Activated CD4-positive, CD25-positive, alpha-beta regulatory T cell treated with anti-CD3 and anti-CD28 coated beads, Interleukin-2, amount 50 U/mL, for 16 hours (primary cell): ENCODE results near the gene BCAS3.
"Not testable (repeated sequence)": the region's sequence is repeated elsewhere in the genome, so short reads cannot be mapped to it uniquely, and the experiment has no call there.

ENCODE experiments used
- DNase-seq: peaks from one replicate; pipeline ENCODE4 v3.0.0-alpha.2; 2020; ENCODE audit warnings: low read depth, low spot score

The BCAS3 gene

DNA sequence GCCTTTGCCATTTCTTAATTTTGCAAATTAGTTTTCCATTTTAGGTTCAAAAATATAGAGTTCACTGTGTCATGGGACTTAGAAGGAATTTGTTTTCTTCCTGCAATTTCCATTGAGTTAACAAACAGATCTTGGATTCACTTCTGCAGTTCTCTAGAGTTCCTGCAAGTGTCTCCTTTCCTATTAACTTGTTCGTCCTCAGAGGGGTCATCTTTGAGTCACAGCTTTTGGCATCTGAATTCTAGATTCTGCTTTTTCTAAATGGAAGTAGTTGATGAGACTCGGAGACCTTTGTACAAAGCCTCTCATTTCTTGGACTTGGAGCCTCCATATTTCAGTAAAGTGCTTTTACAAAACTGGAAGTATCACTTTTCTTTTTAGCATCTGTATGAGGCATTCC, 323.3 kb downstream of the BCAS3 start:
- no peak for DNase-seq

DNA sequence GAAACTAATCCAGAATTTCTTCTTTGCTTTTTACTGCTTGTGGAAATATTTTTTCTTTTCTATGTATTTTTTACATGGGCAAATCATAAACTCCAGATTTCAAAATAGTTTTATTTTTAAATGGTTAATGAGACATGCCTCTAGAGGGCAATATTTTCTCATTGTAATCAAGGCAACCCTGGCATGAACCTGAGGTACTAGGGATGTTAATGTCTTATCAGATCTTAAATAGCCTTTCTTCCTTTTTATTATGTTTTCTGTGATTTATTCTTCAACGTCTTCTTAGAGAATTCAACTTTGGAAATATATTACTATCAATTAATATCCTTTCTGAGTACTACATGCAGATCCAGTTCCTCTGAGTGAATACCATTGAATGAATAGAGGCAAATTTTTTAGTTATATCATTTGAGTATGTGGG, 324.7 kb downstream of the BCAS3 start:
- DNase-seq, result no peak

- no peak for DNase-seq
These were observed 327.7 kb downstream of the BCAS3 start for GRCh38 chr17:61005358-61005757.

- DNase-seq, result not testable (repeated sequence)
These were observed 328.3 kb downstream of the BCAS3 start for GRCh38 chr17:61005958-61006357.

DNA sequence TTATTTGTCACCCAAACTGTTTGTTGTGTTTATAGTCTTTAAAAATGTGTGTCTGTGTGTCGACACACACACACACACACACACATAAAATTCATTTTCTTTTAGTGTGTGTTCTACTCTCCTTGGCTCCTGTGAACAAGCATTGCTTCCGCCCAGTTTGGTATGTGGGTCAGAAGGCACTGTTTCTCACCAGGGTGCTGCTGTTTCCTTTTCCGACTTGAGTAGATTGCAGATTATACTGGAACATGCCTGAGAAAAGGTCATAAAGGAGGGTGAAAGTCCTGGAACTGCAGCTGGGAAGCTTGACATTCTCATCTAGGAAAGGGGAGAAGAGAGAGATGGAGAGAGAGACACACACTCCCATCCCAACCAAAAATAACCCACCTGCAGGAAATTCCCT, 330.3 kb downstream of the BCAS3 start:
- no peak for DNase-seq

GRCh38 chr17:61009663-61010062, 332.0 kb downstream of the BCAS3 start:
- no peak for DNase-seq

DNA sequence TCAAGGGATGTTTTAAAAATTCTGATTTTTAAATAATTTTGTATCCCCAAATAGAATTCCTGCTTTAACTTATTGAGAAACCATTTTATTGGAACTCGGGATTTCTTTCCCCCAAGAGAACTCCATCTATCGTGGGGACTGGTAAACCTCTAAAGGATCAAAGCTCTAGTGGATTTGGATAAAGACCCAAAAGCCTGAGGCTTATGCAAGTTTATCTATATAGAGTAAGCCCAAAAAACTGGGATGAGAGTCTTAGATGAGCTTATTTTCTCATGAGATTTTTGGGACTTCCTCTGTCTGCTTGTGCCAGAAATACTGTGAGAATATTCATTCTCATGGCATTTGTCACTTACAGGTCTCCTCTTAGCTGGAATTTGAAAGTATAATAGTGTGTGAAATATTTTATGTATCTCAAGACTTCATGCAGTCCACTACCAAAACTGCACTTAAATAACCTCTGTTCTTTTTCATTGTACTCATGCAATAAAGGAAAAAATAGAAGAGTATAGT, 333.1 kb downstream of the BCAS3 start:
- no peak for DNase-seq

DNA sequence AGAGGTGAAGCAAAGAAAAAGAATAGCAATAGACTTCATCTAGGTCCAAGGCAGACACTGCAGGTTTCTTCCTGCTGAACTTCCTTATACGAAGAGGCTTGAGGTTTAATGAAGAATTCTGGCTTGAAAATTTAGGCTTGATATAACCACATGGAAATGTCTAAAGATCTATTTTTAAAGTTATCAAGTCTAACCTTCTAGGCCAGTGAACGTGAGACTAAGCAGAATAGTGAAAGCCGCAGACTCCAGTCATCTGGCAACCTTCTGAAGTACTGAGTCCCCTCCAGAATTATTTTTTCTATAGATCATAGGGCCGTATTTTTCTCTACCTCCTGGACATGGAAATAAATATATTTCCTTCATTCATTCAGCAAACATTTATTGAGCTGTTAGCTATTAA, 333.6 kb downstream of the BCAS3 start:
- DNase-seq, result no peak

DNA sequence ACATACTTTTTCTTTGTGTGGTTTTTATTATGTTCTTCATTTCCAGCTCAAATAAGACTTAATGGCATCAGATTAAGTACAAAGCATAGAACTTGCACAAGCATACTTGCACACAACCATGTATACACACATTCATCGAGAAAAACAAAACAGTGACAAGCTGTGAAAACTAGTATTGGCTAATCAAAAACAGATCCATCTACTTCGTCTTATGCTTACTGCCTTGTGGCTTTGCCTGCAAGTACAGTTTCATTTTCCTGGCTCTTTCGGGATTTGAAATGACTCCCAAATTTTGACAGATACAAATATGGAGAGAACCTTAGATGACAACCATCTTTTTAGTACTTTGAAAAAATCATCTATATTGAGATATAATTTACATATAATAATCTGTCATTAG, 338.3 kb downstream of the BCAS3 start:
- no peak for DNase-seq

- DNase-seq, result no peak
These were observed 339.8 kb downstream of the BCAS3 start for GRCh38 chr17:61017317-61018006.

DNA sequence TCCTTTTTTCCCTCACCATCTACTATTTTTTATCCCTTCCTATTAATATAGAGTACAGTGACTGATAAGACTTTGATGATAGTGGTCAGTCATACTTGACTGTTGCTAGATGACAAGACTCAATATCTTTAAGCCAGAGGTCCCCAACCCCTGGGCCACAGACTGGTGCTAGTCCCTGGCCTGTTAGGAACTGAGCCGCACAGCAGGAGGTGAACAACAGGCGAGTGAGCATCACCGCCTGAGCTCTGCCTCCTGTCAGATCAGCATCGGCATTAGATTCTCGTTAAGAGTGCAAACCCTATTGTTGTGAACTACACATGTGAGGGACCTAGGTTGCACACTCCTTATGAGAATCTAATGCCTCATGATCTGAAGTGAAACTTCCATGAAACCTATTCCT, 341.3 kb downstream of the BCAS3 start:
- DNase-seq, result no peak

GRCh38 chr17:61023996-61024395, 346.3 kb downstream of the BCAS3 start:
- no peak for DNase-seq

GRCh38 chr17:61026818-61027217, 349.2 kb downstream of the BCAS3 start:
- no peak for DNase-seq

DNA sequence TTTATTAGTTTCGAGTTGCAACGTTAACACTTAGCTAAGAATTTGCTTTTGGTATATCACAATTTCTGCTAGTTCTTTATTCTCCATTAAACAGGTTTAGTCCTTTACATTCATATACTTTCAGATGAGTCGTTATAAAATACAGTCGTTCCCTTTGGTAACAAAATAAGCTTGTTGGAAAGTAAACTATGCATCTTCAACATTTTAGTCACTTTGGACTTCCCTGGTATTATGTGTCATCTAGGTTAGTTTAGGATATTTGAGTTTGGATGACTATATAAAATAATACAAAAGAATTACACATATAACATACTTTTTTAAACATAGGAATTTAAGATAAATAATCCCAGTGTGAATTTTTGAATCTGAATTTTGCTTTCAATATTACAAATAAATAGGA, 351.5 kb downstream of the BCAS3 start:
- DNase-seq, result no peak

DNA sequence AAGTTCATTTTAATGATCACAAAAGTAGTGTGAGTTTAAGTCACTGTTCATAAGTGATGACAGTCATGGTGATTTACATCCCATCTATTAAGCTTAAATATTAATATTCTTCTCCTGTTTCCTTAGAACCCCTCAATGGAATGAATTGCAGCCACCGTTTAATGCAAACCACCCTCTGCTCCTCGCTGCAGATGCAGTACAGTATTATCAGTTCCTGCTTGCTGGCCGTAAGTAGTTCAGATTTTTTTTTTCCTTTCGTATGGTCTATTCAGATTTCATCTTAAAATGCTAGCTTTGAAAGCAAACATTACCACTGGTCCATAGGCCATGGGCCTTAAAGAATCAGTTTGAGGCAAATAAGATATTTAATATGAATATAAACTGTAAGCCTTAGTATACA, 363.0 kb downstream of the BCAS3 start:
- no peak for DNase-seq

DNA sequence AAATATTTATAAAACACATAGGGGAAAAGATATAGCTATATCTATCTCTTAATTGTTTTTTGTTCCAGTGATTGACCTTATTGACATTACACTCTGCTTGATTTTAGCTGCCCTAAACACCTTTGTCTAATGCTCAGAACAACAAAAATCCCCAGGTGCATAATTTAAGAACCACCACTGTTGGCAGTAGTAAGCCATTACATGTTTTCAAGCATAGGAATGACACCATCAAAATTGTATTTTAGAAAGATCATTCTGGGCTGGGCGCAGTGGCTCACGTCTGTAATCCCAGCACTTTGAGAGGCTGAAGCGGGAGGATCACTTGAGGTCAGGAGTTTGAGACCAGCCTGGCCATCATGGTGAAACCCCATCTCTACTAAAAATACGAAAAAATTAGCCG, 364.7 kb downstream of the BCAS3 start:
- not testable (repeated sequence) for DNase-seq

DNA sequence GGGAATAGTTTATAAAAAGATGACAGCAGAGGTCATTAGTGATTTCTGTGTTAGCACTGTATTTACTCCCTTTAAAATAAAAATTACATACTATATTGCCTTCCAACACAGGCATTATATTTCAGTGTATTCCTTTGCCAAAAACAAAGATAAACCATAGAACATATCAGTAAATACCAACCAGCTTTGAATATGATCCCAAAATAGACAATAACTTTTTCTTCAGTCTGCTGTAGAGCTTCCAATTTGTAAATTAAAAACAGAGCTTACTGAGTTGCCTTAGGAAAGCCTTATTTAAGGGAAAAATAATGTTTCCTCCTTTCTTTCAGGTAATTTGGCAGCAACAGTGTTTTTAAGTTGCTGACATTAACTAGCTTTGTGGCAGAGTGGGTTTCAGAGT, 369.9 kb downstream of the BCAS3 start:
- DNase-seq, result no peak

DNA sequence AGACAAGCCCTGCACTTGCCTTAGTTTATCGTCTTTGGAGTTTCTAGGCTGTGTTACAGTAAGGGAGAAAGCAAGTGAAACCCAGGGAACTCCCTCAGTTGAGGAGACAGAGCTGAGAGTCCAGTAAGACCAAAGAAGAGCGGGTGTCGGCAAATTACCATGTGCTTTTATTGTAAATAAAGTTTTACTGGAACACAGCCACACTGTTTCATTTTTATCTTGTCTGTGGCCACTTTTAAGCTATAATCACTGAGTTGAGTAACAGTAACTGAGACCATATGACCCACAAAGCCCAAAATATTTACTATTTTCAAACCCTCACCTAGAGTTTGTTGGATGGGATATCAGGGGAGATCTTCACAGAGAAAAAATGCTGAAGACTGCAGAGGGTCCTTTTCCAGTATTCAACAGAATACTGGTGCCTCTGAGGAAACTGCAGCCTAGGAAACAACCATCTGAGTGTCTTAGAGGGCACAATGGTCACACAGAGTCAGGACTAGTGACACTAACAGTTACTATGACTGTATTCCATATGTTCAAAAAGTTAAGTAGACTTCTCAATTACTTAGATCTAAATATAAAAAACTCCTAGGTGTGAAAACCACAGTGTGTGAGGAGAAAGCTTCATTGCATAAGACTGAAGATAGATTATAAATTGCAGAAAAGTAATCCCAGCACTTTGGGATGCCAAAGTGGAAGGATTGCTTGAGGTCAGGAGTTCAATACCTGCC, 370.9 kb downstream of the BCAS3 start:
- DNase-seq, result no peak

- no peak for DNase-seq
These were observed 375.8 kb downstream of the BCAS3 start for GRCh38 chr17:61053469-61053868.

- DNase-seq, result no peak
These were observed 376.8 kb downstream of the BCAS3 start for GRCh38 chr17:61054436-61054835.

GRCh38 chr17:61057257-61057656, 379.6 kb downstream of the BCAS3 start:
- DNase-seq, result no peak

GRCh38 chr17:61058066-61058465, 380.4 kb downstream of the BCAS3 start:
- no peak for DNase-seq

DNA sequence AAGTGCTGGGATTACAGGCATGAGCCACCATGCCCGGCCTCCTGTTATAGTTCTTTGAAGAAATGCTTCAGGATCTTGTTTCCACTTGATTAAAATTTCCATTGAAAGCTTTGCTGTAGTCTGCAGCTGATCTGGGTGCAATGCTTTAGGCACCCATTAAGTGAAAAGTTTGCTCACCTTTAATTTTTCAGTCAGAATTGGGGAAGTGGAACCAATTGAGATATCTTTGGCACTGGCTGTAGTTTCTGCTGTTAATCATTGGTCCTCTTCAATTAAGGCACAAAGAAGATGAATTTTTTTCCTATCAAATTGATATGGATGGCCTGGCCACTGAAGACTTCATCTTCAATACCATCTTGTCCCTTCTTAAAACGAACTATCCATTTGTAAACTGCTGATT, 385.9 kb downstream of the BCAS3 start:
- DNase-seq, result no peak
